Uterus (tissue), 2 donors: ENCODE data around the gene IDI2.

Source experiments
- CTCF ChIP-seq, 4 experiments: fragments of 200-600 bp in 2 of 4; fragments of 450-650 bp in 2 of 4; sonication (generic) in 2 of 4; IDR thresholded peaks; one replicate each; pipeline ENCODE4 v1.5.1; 2016 to 2019; ENCODE audit warnings: antibody characterized with exemption in 4 of 4, mild to moderate bottlenecking in 2 of 4, moderate library complexity in 1 of 4
- POLR2A ChIP-seq, 2 donors: fragments of 450-650 bp; IDR thresholded peaks; one replicate each; pipeline ENCODE4 v1.6.1; 2016; ENCODE audit warnings: antibody characterized with exemption in 2 of 2, mild to moderate bottlenecking in 1 of 2, moderate library complexity in 1 of 2

- TF ChIP-seq CTCF (IDR thresholded peaks at IDR 0.05) (no peak), POLR2A (IDR thresholded peaks at IDR 0.05) (no peak)
Observed at GRCh38 chr10:1033601-1034000, 7.9 kb upstream of the IDI2 start.
